Body of pancreas (tissue), 4 donors: ENCODE data around the gene KDELR3. TPM values are rescaled to one million over a fixed set of nuclear protein-coding genes. Genes with fewer than 3 reads are reported as not detected.

Source experiments
- ATAC-seq: fragments of 150-250 bp; one replicate; pipeline ENCODE4 v1.9.1; 2016
- DNase-seq, 4 donors: peaks; one replicate each; pipeline ENCODE4 v3.0.0-alpha.2; 2019
- H3K27ac ChIP-seq, 4 donors: fragments of 200-600 bp; sonication (generic); 1 replicate in 3 of 4; 2 replicates in 1 of 4; pipeline versions ENCODE4 v1.5.1 to v1.6.1; 2016 to 2019; ENCODE audit warnings: mild to moderate bottlenecking in 1 of 4, mixed read lengths in 1 of 4, moderate library complexity in 1 of 4
- H3K27me3 ChIP-seq, 2 donors: fragments of 200-600 bp; sonication (generic); one replicate each; pipeline ENCODE4 v1.6.0; 2016; ENCODE audit warnings: mild to moderate bottlenecking in 1 of 2
- H3K36me3 ChIP-seq, 2 donors: fragments of 200-600 bp; sonication (generic); replicated peaks in 1 of 2; 2 replicates each; pipeline ENCODE4 v1.5.1; 2016; ENCODE audit warnings: low read depth in 2 of 2; ENCODE audit not compliant: insufficient read depth in 1 of 2
- H3K4me1 ChIP-seq: fragments of 200-600 bp; sonication (generic); one replicate; pipeline ENCODE4 v1.6.0; 2016
- H3K4me3 ChIP-seq, 2 donors: fragments of 200-600 bp; sonication (generic); 1 replicate in 1 of 2; 2 replicates in 1 of 2; pipeline ENCODE4 v1.5.1; 2016 to 2019
- H3K9me3 ChIP-seq, 3 donors: fragments of 200-600 bp; sonication (generic); 1 replicate in 2 of 3; 2 replicates in 1 of 3; pipeline ENCODE4 v1.5.1; 2016
- POLR2A ChIP-seq, 3 donors: fragments of 450-650 bp; IDR thresholded peaks; one replicate each; pipeline ENCODE4 v1.6.1; 2016; ENCODE audit warnings: antibody characterized with exemption in 3 of 3, mild to moderate bottlenecking in 2 of 3
- WGBS, 2 donors: methylation state at CpG; one replicate each; pipeline ENCODE4 v1.1.5; 2017; 5-methylcytosine and 5-hydroxymethylcytosine counted together
- intact Hi-C: fragments of 100-400 bp; cut with DNase I; formaldehyde crosslinking; loops from one replicate; pipeline ENCODE4 v1.15.1; 2023
- total RNA-seq, 2 donors: library from RNA; depleted of rRNA; stranded (reverse); fragments of >200 nt; gene quantifications; one replicate each; pipeline ENCODE4 v1.1.0, GENCODE V29; 2016
- TF ChIP-seq, protein P1 (sequence below), 7 experiments: fragments of 450-650 bp in 4 of 7; fragments of 200-600 bp in 3 of 7; sonication (generic) in 3 of 7; IDR thresholded peaks; one replicate each; pipeline ENCODE4 v1.5.1; 2016 to 2019; ENCODE audit warnings: antibody characterized with exemption in 7 of 7

KDELR3 gene
- total RNA-seq, 2 donors from 2014 or later: 5.6 to 16.3 TPM

DNA sequence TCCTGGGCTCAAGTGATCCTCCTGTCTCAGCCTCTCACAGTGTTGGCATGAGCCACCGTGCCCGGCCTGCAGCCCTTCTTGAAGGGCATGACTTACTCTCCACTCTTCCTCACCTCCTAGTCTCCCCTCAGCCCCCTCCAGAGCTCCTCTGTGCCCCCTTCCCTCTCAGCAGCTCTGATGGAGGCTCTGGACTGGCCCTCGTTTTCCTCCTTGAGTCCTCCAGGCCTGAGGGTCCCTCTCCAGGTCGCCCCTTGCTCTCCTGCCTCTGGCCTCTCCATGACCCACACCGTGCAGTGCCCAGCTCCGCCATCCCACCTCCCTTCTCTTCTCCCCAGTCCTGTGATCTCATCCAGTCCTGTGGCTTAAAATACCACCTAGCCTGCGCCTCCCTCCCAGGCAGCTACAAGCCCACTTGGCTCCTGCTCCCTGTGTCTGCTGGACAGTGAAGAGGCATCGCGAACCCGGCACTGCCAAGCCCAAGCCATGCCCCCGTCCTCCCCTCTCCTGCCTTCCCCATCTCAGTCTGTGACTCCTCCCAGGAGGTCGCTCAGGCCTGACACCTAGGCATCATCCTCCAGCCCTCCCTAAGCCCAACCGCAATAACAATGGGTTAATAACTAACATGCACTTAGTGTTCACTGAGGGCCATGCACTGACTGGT lies 24.8 kb upstream of the KDELR3 start:
- no peak for DNase-seq
- Histone ChIP-seq H3K27ac (no peak overlapping the region), H3K4me3 (no peak overlapping the region), H3K4me1 (no peaks in the 10 kb centered on the region), H3K36me3 (no peaks in the 10 kb centered on the region), H3K9me3 (no peaks in the 10 kb centered on the region), H3K27me3 (no peaks in the 10 kb centered on the region)
- intact Hi-C loops: no loop called here
- no peak for TF ChIP-seq POLR2A (IDR thresholded peaks at IDR 0.05)
- TF ChIP-seq, protein P1, sequence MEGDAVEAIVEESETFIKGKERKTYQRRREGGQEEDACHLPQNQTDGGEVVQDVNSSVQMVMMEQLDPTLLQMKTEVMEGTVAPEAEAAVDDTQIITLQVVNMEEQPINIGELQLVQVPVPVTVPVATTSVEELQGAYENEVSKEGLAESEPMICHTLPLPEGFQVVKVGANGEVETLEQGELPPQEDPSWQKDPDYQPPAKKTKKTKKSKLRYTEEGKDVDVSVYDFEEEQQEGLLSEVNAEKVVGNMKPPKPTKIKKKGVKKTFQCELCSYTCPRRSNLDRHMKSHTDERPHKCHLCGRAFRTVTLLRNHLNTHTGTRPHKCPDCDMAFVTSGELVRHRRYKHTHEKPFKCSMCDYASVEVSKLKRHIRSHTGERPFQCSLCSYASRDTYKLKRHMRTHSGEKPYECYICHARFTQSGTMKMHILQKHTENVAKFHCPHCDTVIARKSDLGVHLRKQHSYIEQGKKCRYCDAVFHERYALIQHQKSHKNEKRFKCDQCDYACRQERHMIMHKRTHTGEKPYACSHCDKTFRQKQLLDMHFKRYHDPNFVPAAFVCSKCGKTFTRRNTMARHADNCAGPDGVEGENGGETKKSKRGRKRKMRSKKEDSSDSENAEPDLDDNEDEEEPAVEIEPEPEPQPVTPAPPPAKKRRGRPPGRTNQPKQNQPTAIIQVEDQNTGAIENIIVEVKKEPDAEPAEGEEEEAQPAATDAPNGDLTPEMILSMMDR (IDR thresholded peaks at IDR 0.05): no peak
- no peak for ATAC-seq
- WGBS, 2 donors: 53 to 66% methylated on average over 13 of the region's 13 CpGs

DNA sequence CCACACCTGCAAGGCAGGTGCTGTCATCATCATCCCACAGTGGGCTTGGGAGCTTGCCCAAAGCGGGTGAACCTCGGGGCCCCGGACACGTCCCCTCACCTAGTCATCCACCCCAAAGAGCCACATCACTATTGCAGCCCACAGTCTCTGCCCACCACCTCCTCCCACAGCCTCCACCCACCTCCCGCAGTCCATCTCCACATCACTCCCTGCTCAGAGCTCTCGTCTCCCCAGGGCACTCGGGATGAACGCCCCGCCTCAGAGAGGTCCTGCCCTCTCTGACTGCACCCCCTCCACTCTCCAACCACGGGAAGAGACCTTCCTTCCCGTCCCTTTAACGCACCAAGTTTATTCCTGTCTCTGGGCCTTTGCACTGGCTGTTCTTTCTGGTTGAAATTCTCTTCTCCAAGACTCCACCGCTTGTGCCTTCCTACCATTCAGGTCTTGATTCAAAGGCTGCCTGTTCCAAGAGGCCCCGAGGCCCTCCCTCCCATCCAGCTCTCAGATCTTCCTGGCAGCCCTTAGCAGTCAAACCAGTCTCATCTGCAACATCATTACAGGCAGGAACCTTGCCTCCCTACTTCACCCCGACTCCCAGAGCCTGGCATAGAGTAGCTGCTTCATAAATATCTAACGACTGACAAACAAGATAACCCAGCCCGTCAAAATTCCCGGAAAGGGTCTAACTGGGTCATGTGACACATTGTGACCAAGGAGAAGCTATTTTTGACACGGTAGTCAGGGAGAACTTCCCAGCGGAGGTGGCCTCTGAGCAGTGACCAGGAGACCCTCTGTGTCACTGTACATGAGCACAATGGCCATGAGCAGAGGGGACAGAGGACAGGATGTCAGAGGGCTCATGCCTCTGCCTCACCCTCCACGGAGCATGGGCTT lies 24.0 kb upstream of the KDELR3 start:
- no peaks in the 10 kb centered on the region for H3K27me3 ChIP-seq
- H3K4me1 ChIP-seq: no peaks in the 10 kb centered on the region
- 45 to 58% methylated on average over 17 to 21 of the region's 21 CpGs for WGBS, 2 donors
- TF ChIP-seq POLR2A (IDR thresholded peaks at IDR 0.05): no peak
- TF ChIP-seq, protein P1 (IDR thresholded peaks at IDR 0.05): no peak
- H3K36me3 ChIP-seq: no peaks in the 10 kb centered on the region
- intact Hi-C loops: no loop called here
- no peaks in the 10 kb centered on the region for H3K9me3 ChIP-seq
- no peak for ATAC-seq
- DNase-seq: no peak
- no peak overlapping the region for H3K27ac ChIP-seq
- H3K4me3 ChIP-seq: no peak overlapping the region

DNA sequence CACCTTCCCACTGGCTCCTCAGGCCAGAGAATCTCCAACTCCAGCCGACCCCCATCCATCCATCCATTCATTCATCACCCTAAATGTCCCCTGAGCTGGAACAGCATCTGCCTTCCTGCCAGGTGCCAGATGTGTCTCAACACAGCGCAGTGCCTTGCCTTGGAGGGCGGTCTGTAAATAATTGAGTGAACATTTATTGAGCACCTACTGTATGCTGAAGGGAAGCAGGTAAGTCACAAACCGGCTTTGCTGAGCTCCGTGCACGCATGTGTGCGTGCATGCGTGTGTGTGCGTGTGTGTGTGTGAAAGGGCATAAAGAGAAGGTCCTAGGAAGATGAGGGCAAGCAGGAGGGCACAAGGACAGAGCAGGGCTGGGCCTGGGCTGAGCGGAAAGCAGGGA lies 23.1 kb upstream of the KDELR3 start:
- Histone ChIP-seq H3K27ac (no peak overlapping the region), H3K27me3 (no peaks in the 10 kb centered on the region), H3K9me3 (no peaks in the 10 kb centered on the region), H3K36me3 (no peaks in the 10 kb centered on the region), H3K4me1 (no peaks in the 10 kb centered on the region), H3K4me3 (no peak overlapping the region)
- intact Hi-C loops: no loop called here
- 86 to 90% methylated on average over 9 to 10 of the region's 10 CpGs for WGBS, 2 donors
- no peak for ATAC-seq
- TF ChIP-seq, protein P1 (IDR thresholded peaks at IDR 0.05): no peak
- no peak for TF ChIP-seq POLR2A (IDR thresholded peaks at IDR 0.05)
- no peak for DNase-seq

DNA sequence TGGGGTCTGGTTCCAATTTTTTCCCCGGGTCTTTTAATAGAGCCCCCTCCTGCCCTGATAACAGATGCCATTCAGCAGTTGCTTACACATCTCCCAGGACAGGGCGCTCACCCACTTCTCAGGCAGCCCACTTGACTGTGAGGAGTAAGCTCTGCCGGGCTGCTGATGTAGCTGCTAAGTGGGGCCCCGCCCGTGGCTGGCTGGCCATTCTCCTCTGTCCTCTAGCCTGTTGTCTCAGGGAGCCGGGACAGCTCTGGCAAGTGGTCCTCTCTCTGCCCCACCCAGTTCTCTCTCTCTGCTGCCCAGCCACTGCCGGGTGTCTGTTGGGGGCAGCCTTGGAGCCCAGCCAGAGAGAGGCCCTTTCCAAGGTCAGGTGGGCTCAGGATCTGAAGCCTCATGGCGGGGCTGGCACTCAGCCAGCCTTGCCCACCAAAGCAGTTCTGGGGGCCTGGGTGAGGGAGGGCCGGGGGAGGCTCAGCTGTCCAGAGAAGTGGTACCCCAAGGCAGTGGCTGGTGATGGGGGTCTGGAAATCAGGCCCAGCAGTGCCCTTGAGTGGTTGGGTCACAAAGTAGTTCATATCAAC lies 21.8 kb upstream of the KDELR3 start:
- 63 to 65% methylated on average over 2 to 9 of the region's 9 CpGs for WGBS, 2 donors
- no peak for ATAC-seq

More for the DNA sequence above, 21.8 kb upstream of the KDELR3 start:
- Histone ChIP-seq H3K4me3 (no peak overlapping the region), H3K4me1 (no peaks in the 10 kb centered on the region), H3K27ac (no peak overlapping the region), H3K36me3 (no peaks in the 10 kb centered on the region), H3K9me3 (no peaks in the 10 kb centered on the region), H3K27me3 (no peaks in the 10 kb centered on the region)
- no peak for DNase-seq
- TF ChIP-seq POLR2A (IDR thresholded peaks at IDR 0.05): no peak
- TF ChIP-seq, protein P1 (IDR thresholded peaks at IDR 0.05): no peak
- intact Hi-C loops: no loop called here
